OCI-LY1 (cell line): ENCODE results near the gene CCDC66.
"Not testable (repeated sequence)": the region's sequence is repeated elsewhere in the genome, so short reads cannot be mapped to it uniquely, and the experiment has no call there.

Experiments
- H2AFZ ChIP-seq: fragments of 200-600 bp; sonication (generic), shearing (Covaris generic); 2 replicates; pipeline ENCODE4 v1.6.0; 2014; ENCODE audit warnings: antibody characterized with exemption, mild to moderate bottlenecking, low read length
- H3F3A ChIP-seq: fragments of 200-600 bp; sonication (generic), shearing (Covaris generic); 2 replicates; pipeline ENCODE4 v1.6.0; 2014; ENCODE audit warnings: mild to moderate bottlenecking, antibody characterized with exemption, low read length, moderate library complexity; ENCODE audit not compliant: insufficient read depth
- H3K27ac ChIP-seq: fragments of 200-600 bp; sonication (generic); 2 replicates; pipeline ENCODE4 v1.5.1; 2014; ENCODE audit warnings: low read length, mixed run types, mild to moderate bottlenecking, low read depth; ENCODE audit not compliant: poor library complexity, severe bottlenecking
- H3K27me3 ChIP-seq: fragments of 200-600 bp; sonication (generic); 2 replicates; pipeline ENCODE4 v1.6.0; 2014; ENCODE audit warnings: antibody characterized with exemption, mild to moderate bottlenecking, low read length, moderate library complexity; ENCODE audit not compliant: insufficient read depth
- H3K36me3 ChIP-seq: fragments of 200-600 bp; sonication (generic); 2 replicates; pipeline ENCODE4 v1.6.1; 2014; ENCODE audit warnings: mild to moderate bottlenecking, antibody characterized with exemption, low read length, moderate library complexity, mixed read lengths; ENCODE audit not compliant: insufficient read depth
- H3K4me1 ChIP-seq: fragments of 200-600 bp; sonication (generic); 2 replicates; pipeline ENCODE4 v1.5.1; 2014; ENCODE audit warnings: mild to moderate bottlenecking, low read length, moderate library complexity; ENCODE audit not compliant: insufficient read depth, severe bottlenecking
- H3K4me2 ChIP-seq: fragments of 200-600 bp; sonication (generic), shearing (Covaris generic); 2 replicates; pipeline ENCODE4 v1.6.1; 2014; ENCODE audit warnings: low read length
- H3K4me3 ChIP-seq: fragments of 200-600 bp; sonication (generic); 2 replicates; pipeline ENCODE4 v1.5.1; 2014; ENCODE audit warnings: low read length, low read depth, mild to moderate bottlenecking, mixed read lengths; ENCODE audit not compliant: poor library complexity, severe bottlenecking
- H3K79me2 ChIP-seq: fragments of 200-600 bp; shearing (Covaris generic); 2 replicates; pipeline ENCODE4 v1.6.1; 2016; ENCODE audit warnings: mixed run types, low read length, mixed read lengths; ENCODE audit not compliant: insufficient read depth
- H3K9ac ChIP-seq: fragments of 200-600 bp; sonication (generic), shearing (Covaris generic); 2 replicates; pipeline ENCODE4 v1.6.1; 2014; ENCODE audit warnings: mild to moderate bottlenecking, low read length, mixed read lengths
- H3K9me2 ChIP-seq: fragments of 200-600 bp; sonication (generic), shearing (Covaris generic); 2 replicates; pipeline ENCODE4 v1.6.1; 2014; ENCODE audit warnings: low read depth, mild to moderate bottlenecking, low read length, mixed read lengths
- H3K9me3 ChIP-seq: fragments of 200-600 bp; shearing (Covaris generic); 2 replicates; pipeline ENCODE4 v1.6.1; 2014; ENCODE audit warnings: low read length, mixed read lengths
- H4K20me1 ChIP-seq: fragments of 200-600 bp; sonication (generic), shearing (Covaris generic); 2 replicates; pipeline ENCODE4 v1.6.0; 2016; ENCODE audit warnings: mild to moderate bottlenecking, low read length; ENCODE audit not compliant: insufficient read depth
- EZH2 ChIP-seq: fragments of 200-600 bp; sonication (generic), shearing (Covaris generic); IDR thresholded peaks from 2 replicates; pipeline ENCODE4 v1.8.0; 2017; ENCODE audit warnings: borderline replicate concordance, mixed run types, mild to moderate bottlenecking, antibody characterized with exemption, low read length, moderate library complexity, mixed read lengths
- TF ChIP-seq, protein P1 (sequence below): fragments of 200-600 bp; sonication (generic), shearing (Covaris generic); IDR thresholded peaks from 2 replicates; pipeline ENCODE4 v1.5.1; 2017; ENCODE audit warnings: mild to moderate bottlenecking, antibody characterized with exemption, low read length, moderate library complexity, mixed read lengths

CCDC66 gene

DNA sequence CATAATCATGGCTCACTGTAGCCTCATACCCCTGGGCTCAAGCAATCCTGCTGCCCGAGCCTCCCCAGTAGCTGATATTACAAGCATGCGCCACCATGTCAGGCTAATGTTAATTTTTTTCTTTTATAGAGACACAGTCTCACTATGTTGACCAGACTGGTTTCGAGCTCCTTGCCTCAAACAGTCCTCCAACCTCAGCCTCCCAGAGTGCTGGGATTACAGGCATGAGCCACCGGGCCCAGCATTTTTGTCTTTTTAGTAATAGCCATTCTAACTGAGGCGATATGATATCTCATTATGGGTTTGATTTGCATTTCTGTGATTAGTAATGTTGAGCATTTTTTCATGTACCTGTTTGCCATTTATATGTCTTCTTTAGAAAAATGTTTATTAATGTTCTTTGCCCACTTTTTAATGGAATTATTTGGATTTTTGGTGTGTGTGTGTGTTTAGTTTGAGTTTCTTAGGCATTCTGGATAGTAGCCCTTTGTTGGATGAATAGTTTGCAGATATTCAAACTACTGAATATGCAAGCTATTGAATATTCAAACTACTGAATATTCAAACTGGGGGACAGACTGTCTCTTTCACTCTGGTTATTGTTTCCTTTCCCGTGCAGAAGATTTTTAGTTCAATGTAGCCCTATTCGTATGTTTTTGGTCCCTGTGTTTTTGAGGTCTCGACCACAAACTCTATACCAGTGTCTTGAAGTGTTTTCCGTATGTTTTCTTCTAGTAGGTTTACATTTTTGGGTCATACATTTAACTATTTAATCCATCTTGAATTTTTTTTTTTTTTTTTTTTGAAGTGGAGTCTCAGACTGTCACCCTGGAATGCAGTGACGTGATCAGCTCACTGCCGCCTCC is 39.2 kb downstream of the CCDC66 start:
- no peaks in the 10 kb centered on the region for H3F3A ChIP-seq
- H3K9me2 ChIP-seq, result no peaks in the 10 kb centered on the region
- no peaks in the 10 kb centered on the region for H3K27me3 ChIP-seq
- no peaks in the 10 kb centered on the region for H3K4me1 ChIP-seq
- TF ChIP-seq, protein P1, sequence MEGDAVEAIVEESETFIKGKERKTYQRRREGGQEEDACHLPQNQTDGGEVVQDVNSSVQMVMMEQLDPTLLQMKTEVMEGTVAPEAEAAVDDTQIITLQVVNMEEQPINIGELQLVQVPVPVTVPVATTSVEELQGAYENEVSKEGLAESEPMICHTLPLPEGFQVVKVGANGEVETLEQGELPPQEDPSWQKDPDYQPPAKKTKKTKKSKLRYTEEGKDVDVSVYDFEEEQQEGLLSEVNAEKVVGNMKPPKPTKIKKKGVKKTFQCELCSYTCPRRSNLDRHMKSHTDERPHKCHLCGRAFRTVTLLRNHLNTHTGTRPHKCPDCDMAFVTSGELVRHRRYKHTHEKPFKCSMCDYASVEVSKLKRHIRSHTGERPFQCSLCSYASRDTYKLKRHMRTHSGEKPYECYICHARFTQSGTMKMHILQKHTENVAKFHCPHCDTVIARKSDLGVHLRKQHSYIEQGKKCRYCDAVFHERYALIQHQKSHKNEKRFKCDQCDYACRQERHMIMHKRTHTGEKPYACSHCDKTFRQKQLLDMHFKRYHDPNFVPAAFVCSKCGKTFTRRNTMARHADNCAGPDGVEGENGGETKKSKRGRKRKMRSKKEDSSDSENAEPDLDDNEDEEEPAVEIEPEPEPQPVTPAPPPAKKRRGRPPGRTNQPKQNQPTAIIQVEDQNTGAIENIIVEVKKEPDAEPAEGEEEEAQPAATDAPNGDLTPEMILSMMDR, result no peak
- TF ChIP-seq EZH2, result no peak
- H3K4me3 ChIP-seq, result no peak overlapping the region
- H3K79me2 ChIP-seq, result no peaks in the 10 kb centered on the region
- no peaks in the 10 kb centered on the region for H4K20me1 ChIP-seq
- no peak overlapping the region for H2AFZ ChIP-seq
- H3K36me3 ChIP-seq, result peaks cover 14% of the 10 kb centered on the region
- H3K4me2 ChIP-seq, result no peak overlapping the region
- no peaks in the 10 kb centered on the region for H3K9me3 ChIP-seq
- H3K9ac ChIP-seq, result no peak overlapping the region
- H3K27ac ChIP-seq, result no peak overlapping the region

- H3K9me2 ChIP-seq, H3K4me3 ChIP-seq, H3K9ac ChIP-seq, H3K9me3 ChIP-seq, H3K4me1 ChIP-seq, H3K79me2 ChIP-seq, H3K27ac ChIP-seq, H4K20me1 ChIP-seq, H3K27me3 ChIP-seq, H3F3A ChIP-seq, H3K4me2 ChIP-seq, H2AFZ ChIP-seq: not testable (repeated sequence)
- peaks cover 18% of the 10 kb centered on the region for H3K36me3 ChIP-seq
Measured at GRCh38 chr3:56608479-56608878, 51.5 kb downstream of the CCDC66 start.

DNA sequence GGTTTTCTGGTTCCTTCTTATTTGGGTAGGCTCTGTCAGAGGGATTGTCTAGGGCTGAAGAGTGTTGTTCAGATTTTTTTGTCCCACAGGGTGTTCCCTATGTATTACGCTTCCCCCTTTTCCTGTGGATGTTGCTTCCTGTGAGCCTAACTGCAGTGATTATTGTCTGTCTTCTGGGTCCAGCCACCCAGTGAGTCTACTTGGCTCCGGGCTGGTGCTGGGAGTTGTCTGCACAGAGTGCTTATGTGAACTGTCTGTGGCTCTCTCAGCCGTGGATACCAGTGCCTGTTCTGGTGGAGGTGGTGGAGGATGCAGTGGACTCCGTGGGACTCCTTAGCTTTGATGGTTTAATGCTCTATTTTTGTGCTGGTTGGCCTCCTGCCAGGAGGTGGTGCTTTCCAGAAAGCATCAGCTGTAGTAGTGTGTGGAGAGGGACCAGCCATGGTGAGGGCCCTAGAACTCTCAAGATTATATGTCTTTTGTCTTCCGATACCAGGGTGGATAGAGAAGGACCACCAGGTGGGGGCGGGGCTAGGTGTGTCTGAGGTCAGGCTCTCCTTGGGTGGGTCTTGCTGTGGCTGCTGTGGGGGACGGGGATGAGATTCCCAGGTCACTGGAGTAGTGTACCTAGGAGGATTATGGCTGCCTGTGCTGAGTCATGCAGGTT is 53.8 kb downstream of the CCDC66 start:
- H3K79me2 ChIP-seq, result no peaks in the 10 kb centered on the region
- H3K36me3 ChIP-seq, result peaks cover 23% of the 10 kb centered on the region
- TF ChIP-seq, protein P1, result no peak
- TF ChIP-seq EZH2, result no peak
- H3K4me2 ChIP-seq, result no peak overlapping the region
- H3K9me2 ChIP-seq, result no peaks in the 10 kb centered on the region
- H3K9me3 ChIP-seq, result no peaks in the 10 kb centered on the region
- no peaks in the 10 kb centered on the region for H3K4me1 ChIP-seq
- H3F3A ChIP-seq, result no peaks in the 10 kb centered on the region
- no peak overlapping the region for H3K9ac ChIP-seq
- no peaks in the 10 kb centered on the region for H4K20me1 ChIP-seq
- no peaks in the 10 kb centered on the region for H3K27me3 ChIP-seq
- H3K27ac ChIP-seq, result no peak overlapping the region
- no peak overlapping the region for H3K4me3 ChIP-seq
- H2AFZ ChIP-seq, result no peak overlapping the region
